ENCODE data around the gene C1QL1.

C1QL1 gene

GRCh38 chr17:44924107-44924544 is 44.0 kb downstream of the C1QL1 start:
- DNase-seq (ENCODE audit: extremely low read depth, insufficient read length), result no peak
- H3K27me3 ChIP-seq (replicated peaks; ENCODE audit: control insufficient read depth, insufficient read depth, low read length), result no peaks in the 10 kb centered on the region
- H3K36me3 ChIP-seq (ENCODE audit: control insufficient read depth, insufficient read depth, low read length), result peaks cover 18% of the 10 kb centered on the region
- TF ChIP-seq CTCF (IDR thresholded peaks at IDR 0.05; ENCODE audit: insufficient read depth, low read length, poor library complexity, severe bottlenecking), result no peak
- H3K4me3 ChIP-seq (replicated peaks; ENCODE audit: low read depth, low read length), result no peak overlapping the region

GRCh38 chr17:44922746-44923470 is 45.2 kb downstream of the C1QL1 start:
- peaks cover 7% of the 10 kb centered on the region for H3K36me3 ChIP-seq (ENCODE audit: control insufficient read depth, insufficient read depth, low read length)
- H3K27me3 ChIP-seq (replicated peaks; ENCODE audit: control insufficient read depth, insufficient read depth, low read length), result no peaks in the 10 kb centered on the region
- no peak for DNase-seq (ENCODE audit: extremely low read depth, insufficient read length)
- TF ChIP-seq CTCF (IDR thresholded peaks at IDR 0.05; ENCODE audit: insufficient read depth, low read length, poor library complexity, severe bottlenecking), result no peak
- H3K4me3 ChIP-seq (replicated peaks; ENCODE audit: low read depth, low read length), result no peak overlapping the region

GRCh38 chr17:44922136-44922535 is 46.0 kb downstream of the C1QL1 start:
- TF ChIP-seq CTCF (IDR thresholded peaks at IDR 0.05; ENCODE audit: insufficient read depth, low read length, poor library complexity, severe bottlenecking), result no peak
- Histone ChIP-seq H3K4me3 (replicated peaks; ENCODE audit: low read depth, low read length) (no peak overlapping the region), H3K36me3 (ENCODE audit: control insufficient read depth, insufficient read depth, low read length) (peaks cover 4% of the 10 kb centered on the region), H3K27me3 (replicated peaks; ENCODE audit: control insufficient read depth, insufficient read depth, low read length) (no peaks in the 10 kb centered on the region)
- DNase-seq (ENCODE audit: extremely low read depth, insufficient read length), result no peak

GRCh38 chr17:44921122-44921882 is 46.8 kb downstream of the C1QL1 start:
- DNase-seq (ENCODE audit: extremely low read depth, insufficient read length), result no peak
- H3K4me3 ChIP-seq (replicated peaks; ENCODE audit: low read depth, low read length), result no peak overlapping the region
- H3K27me3 ChIP-seq (replicated peaks; ENCODE audit: control insufficient read depth, insufficient read depth, low read length), result no peaks in the 10 kb centered on the region
- no peak for TF ChIP-seq CTCF (IDR thresholded peaks at IDR 0.05; ENCODE audit: insufficient read depth, low read length, poor library complexity, severe bottlenecking)
- H3K36me3 ChIP-seq (ENCODE audit: control insufficient read depth, insufficient read depth, low read length), result peaks cover 4% of the 10 kb centered on the region

GRCh38 chr17:44920565-44920940 is 47.5 kb downstream of the C1QL1 start:
- TF ChIP-seq CTCF (IDR thresholded peaks at IDR 0.05; ENCODE audit: insufficient read depth, low read length, poor library complexity, severe bottlenecking), result no peak
- H3K36me3 ChIP-seq (ENCODE audit: control insufficient read depth, insufficient read depth, low read length), result no peaks in the 10 kb centered on the region
- no peaks in the 10 kb centered on the region for H3K27me3 ChIP-seq (replicated peaks; ENCODE audit: control insufficient read depth, insufficient read depth, low read length)
- no peak overlapping the region for H3K4me3 ChIP-seq (replicated peaks; ENCODE audit: low read depth, low read length)
- DNase-seq (ENCODE audit: extremely low read depth, insufficient read length), result no peak

Data from GM06990 (cell line).